HG02642 (cell line): Measurements from ENCODE around the gene RAB6A.
"Not testable (repeated sequence)": the region's sequence is repeated elsewhere in the genome, so short reads cannot be mapped to it uniquely, and the experiment has no call there.

Experiments used
- ATAC-seq: cut with Tn5 transposase; IDR thresholded peaks from one replicate; pipeline ENCODE4 v1.9.1; 2021; ENCODE audit warnings: mild to moderate bottlenecking; ENCODE audit not compliant: unreplicated experiment, poor library complexity

RAB6A gene

DNA sequence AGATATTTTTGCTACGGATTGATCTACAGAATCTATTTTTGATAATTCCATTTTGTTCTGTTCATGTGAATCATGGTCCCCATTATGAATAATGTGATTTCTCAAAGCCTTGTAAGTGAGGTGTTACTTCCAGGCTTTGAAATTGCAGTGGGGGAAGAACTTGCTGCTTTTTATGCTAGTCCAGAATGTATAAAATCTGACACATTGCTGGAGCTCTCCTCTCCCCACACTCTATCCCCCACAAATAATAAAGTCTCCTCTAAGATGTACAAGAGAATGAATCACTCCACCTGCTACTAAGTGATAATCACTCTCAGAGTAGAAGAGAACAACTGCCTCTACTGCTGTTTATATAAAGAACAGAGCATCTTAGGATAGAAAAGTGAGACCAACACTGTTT lies 5.9 kb upstream of the RAB6A start:
- no peak for ATAC-seq

DNA sequence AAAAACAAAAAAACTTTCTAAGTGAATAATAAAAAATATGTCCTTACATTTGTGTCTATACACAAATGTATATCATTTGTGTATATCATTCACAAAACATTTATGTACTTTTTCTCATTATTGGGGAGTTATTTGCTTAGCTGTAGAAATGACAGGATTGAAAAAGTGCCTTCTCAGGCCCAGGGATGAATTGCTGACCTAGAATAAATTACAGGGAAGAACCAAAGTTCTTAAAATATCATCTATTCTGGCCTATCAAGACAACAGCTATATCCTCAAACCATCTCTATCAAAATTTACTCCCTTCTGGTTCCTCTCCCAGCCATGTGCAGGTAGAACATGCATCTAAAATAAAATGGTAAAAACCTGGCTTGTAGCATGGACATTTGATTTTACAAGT lies 1.9 kb upstream of the RAB6A start:
- no peak for ATAC-seq

DNA sequence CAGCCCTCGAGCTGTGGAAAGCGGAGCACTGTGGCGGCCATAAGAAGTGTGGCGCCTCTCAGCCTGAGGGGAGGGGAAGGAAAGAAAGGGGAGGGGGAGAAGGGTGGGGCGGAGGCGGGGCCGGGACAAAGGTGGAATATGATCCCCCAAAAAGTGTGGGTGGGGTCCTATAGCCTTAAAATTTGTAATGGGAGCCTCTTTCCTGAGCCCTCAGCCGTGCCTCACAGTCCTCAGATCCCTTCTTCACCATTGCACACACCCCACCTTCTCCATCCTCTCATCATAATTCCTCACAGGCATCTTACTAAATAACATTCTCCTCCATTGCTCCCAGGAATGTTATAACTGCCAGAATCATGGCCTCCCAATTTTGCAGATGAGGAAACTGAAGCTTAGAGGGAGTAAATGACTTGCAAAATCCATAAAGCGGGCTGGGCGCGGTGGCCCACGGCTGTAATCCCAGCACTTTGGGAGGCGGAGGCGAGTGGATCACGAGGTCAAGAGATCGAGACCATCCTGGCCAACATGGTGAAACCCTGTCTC lies 600 bp upstream of the RAB6A start:
- peak; percentile 3 for ATAC-seq

DNA sequence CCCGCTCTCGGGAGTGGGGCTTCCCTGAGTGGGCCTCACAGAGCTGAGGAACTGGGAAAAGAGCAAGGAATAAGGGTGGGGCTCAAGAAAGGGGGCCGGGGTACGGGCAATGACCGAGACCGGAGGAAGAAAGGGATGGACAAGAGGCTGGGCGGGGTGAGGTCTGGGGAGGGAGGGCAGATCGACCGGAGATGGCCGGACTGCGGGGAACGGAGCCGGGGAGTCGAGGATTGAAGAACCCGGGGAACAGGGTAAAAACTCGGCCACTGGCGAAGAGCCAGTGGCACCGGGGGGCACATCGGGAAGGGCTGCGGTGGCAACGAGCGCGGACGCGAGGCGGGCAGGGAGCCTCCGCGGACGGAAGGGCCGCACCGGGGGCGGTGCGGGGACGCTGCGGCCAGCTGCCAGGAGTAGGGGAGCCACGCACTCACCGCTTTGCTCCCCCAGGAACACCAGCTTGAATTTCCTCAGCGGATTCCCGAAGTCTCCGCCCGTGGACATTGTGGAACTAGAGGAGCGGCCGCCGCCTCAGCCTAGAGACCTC lies 667 bp downstream of the RAB6A start:
- peak; percentile 8 for ATAC-seq

DNA sequence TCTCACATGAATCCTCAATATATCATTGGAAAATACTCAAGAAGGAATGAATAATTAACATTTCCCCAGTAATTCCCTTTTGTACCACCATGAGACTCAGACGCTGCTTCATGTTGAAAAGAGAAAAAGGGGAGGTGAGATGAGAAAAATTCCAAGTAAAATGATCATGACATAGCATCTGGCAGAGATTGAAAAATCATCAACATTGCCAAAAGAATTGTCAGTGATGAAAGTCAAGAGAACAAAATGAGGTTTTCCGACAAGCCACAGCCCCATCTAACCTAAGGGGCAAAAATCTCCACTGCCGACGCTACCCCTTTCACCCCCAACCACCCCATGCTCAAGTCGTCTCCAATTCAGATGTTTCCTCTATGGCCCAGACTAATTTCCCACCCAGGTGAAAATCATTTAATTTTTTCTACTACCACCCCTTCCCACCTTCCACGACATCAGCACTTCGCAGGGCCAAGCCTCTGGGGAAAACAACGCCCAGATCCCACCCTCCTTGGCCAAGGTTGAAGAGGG lies 1.2 kb downstream of the RAB6A start:
- ATAC-seq: no peak

DNA sequence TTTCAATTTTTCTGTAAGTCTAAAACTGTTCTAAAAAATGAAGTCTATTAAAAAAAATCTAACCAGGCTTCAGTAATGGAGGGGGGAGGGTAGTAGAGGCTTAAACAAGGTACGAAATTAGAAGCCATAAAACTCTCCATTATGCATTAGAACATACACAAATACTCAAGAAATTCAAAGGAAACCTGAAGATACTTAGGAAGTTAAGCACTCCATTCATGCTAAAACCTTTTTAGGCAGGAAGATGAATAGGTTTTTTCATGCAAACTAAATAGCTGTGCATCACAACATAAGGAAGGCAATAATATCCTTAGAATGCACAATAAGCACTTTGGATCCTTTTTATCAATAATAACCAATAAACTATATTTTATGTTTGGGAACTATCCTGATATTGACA lies 2.4 kb downstream of the RAB6A start:
- ATAC-seq: no peak

DNA sequence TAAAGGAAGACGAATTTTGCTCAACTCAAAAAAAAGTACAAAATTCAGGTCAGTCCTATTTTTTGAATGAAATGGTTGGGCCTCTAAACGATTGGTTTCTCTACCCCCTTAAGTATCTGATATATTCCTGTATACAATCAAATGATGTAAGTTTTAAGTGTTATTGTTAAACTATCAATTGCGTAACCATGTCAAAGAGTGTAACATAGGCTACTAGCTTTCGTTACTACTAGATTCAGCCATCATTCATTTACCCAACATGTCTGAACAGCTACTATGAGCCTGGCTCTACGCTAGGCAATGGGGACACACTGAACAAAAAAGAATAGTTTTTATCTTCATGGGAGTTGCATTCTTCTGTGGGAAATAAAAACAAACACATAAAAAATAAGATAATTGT lies 3.3 kb downstream of the RAB6A start:
- ATAC-seq: no peak

DNA sequence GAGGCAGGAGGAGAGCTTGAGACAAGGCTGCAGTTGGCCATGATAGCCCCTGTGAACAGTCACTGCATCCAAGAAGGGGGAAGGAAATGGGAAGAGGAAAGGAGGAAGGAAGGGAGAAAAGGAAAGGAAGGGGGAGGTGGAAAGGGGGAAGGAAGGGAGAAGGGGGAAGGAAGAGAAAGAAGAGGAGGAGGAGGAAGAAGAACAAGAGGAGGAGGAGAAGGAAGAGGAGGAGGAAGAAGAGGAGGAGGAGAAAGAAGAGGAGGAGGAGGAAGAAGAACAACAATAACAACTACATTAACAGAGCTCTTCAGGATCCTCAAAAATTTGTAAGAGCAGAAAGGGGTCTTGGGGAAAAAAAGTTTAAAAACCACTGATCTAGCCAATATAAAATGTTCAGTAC lies 5.2 kb downstream of the RAB6A start:
- no peak for ATAC-seq

DNA sequence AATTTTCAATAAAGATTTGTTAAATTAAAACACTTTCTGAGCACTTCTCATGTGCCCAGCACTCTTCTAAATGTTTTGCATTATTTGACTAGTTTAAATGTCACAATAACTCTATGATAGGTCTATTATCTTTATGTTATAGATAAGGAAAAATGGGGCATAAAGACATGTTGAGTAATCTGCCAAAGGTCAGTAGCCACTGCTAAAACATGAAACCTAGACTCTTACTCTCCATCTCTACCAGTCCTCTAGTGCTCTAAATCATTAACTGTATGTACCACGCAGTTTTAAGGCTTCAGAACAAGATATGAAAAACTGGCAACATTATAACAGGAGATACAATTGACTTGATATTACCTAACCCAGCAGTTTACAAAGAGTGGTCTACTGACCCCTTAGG lies 6.9 kb downstream of the RAB6A start:
- ATAC-seq: no peak

DNA sequence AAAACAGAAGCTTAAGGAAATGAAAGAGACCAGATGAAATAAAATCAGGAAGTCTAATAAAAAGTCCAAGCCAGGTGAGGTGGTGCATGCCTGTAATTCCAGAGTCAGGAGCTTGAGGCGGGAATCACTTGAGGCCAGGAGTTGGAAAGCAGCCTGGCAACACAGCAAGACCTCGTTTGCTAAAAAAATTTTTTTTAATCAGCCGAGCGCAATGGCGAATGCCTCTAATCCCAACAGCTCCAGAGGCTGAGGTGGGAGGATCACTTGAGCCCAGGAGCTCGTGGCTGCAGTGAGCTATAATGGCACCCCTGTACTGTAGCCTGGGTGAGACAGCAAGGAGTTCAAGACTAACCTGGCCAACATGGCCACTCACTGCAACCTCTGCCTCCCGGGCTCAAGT lies 8.0 kb downstream of the RAB6A start:
- ATAC-seq: no peak

DNA sequence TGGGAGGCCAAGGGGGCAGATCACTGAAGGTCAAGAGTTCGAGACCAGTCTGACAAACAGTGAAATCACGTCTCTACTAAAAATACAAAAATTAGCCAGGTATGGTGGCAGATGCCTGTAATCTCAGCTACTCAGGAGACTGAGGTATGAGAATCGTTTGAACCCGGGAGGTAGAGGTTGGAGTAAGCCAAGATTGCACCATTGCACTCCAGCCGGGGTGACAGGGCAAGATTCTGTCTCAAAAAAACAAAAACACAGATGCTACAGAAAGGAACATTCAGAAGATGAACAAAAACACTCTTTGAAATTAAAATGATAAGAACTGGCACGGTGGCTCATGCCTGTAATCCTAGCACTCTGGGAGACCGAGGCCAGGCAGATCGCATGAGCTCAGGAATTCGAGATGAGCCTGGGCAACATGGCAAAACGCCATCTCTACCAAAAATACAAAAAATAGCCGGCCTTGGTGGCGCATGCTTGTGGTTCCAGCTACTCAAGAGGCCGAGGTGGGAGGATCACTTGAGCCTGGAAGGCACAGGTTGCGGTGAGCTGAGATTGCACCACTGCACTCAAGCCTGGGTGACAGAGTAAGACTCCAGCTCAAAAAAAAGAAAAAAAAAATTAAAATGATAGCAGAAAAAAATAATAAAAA lies 8.5 kb downstream of the RAB6A start:
- no peak for ATAC-seq

DNA sequence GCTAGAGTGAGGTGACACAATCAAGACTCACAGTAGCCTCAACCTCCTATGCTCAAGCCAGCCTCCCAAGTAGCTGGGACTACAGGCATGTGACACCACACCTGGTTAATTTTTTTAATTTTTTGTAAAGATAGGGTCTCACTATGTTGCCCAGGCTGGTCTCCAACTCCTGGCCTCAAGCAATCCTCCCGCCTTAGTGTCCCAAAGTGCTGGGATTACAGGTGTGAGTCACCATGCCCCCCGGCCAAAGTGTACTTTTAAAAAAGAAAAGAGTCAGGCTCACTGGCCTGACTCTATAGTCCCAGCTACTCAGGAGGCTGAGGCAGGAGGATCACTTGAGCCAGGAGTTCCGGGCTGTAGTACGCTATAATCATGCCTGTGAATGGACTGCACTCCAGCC lies 10.0 kb downstream of the RAB6A start:
- ATAC-seq: not testable (repeated sequence)

DNA sequence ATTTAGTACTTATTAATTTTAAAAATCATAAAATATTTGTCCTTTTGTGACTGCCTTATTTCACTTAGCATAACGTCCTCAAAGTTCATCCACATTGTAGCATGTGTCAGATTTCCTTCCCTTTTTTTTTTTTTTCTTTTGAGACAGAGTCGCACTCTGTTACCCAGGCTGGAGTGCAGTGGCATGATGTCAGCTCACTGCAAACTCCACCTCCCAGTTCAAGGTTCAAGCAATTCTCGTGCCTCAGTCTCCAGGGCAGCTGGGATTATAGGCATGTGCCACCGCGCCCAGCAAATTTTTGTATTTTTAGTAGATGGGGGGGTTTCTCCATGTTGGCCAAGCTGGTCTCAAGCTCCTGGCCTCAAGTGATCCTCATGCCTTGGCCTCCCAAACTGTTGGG lies 10.6 kb downstream of the RAB6A start:
- ATAC-seq: no peak

DNA sequence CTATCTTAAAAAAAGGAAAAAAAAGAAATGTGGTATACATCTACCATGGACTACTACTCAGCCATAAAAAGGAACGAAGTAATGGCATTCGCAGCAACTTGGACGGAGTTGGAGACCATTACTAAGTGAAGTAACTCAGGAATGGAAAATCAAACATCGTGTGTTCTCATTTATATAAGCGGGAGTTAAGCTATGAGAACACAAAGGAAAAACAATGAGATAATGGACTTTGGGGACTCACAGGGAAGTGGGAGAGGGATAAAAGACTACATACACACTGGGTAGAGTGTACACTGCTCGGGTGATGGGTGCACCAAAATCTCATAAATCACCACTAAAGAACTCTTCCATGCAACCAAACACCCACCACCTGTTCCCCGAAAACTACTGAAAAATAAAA lies 11.8 kb downstream of the RAB6A start:
- no peak for ATAC-seq

DNA sequence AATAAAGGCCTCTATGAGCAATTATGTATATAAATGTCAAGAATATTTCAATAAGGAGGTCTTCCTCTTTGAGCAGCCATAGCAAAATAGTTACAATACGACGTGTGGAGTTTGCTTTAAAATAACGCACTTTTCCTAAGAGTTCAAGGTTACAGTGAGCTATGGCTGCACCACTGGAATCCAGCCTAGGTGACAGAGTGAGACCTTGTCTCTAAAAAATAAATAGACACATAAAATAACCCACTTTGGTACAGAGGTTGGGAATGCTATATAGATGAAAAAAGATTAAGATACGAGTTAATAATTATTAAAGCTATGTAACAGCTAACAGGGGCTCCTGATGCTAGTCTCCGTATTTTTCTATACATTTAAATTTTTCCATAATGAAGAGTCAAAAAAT lies 12.6 kb downstream of the RAB6A start:
- no peak for ATAC-seq

DNA sequence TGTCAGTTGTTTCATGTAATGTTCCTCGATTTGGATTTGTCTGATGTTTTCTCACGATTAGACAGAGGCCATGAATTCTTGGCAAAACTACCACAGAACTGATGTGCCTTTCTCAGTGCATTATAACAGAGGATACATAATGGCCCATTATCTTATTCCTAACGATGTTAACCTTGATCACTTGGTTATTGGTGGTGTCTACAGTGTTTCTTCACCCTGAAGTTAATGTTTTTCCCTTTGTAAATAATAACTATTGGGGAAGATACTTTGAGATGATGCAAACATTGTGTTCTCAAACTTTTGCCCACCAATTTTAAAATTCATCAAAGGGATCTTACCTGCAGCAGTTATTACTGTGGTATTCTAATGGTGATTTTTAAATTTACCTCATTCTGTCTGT lies 13.1 kb downstream of the RAB6A start:
- no peak for ATAC-seq

DNA sequence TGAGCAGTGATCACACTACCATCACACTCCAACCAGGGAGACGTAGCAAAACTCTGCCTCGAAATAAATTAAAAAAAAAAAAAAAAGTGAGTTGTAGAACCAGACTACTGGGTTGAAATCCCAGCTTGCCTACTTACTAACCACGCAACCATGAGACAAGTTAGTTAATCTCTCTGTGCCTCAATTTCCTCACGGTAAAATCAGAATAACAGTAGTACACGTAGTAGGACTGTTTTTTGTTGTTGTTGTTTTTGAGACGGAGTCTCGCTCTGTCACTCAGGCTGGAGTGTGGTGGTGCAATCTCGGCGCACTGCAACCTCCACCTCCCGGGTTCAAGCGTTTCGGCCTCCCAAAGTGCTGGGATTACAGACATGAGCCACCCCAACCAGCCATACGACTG lies 14.2 kb downstream of the RAB6A start:
- no peak for ATAC-seq

DNA sequence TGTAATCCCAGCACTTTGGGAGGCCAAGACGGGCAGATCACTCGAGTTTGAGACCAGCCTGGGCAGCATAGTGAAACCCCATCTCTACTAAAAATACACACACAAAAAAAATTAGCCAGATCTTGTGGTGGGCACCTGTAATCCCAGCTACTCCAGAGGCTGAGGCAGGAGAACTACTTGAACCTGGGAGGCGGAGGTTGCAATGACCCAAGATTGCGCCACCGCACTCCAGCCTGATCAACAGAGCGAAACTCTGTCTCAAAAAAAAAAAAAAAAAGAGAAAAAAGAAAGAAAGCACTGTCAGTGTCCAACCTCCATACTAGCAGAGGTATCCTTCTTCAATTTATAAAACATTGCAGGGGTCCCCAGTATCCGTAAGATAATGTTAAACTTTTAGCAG lies 17.8 kb downstream of the RAB6A start:
- no peak for ATAC-seq

DNA sequence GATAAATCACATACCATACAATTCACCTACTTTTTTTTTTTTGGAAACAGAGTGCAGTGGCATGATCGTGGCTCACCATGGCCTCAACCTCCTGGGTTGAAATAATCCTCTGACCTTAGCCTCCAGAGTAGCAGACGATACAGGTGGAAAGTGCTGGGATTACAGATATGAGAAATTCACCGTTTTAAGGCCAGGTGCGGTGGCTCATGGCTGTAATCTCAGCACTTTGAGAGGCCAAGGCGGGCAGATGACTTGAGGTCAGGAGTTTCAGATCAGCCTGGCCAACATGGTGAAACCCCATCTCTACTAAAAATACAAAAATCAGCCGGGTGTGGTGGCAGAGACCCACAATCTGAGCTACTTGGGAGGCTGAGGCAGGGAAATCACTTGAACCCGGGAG lies 24.9 kb downstream of the RAB6A start:
- ATAC-seq: not testable (repeated sequence)

DNA sequence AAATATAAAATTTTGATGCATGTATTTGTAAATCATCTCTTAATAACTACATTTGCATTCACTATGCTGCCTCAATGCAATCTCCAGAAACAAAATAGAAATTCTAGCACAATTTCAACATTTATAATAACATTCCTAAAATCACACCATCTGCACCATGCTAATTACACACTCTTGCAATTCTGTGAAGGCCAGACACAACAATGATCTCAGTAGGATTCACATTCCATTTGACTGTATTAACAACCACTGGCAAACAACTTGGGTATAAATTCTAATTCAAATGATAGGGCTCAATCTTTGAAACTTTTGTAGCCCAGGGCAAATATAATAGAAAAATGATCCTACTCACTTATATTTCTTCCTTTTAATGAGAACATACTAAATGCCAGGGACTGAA lies 25.9 kb downstream of the RAB6A start:
- no peak for ATAC-seq

DNA sequence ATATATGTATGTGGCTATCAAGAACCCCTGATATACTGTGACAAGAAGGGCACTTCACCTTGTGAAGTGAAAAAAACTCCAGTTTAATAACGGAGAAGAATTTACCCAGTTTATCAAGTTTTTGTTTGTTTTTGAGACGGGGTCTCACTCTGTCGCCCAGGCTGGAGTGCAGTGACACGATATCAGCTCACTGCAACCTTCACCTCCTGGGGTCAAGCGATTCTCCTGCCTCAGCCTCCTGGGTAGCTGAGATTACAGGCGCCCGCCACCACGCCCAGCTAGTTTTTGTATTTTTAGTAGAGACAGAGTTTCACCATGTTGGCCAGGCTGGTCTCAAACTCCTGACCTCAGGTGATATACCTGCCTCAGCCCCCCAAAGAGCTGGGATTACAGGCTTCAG lies 26.9 kb downstream of the RAB6A start:
- ATAC-seq: not testable (repeated sequence)

DNA sequence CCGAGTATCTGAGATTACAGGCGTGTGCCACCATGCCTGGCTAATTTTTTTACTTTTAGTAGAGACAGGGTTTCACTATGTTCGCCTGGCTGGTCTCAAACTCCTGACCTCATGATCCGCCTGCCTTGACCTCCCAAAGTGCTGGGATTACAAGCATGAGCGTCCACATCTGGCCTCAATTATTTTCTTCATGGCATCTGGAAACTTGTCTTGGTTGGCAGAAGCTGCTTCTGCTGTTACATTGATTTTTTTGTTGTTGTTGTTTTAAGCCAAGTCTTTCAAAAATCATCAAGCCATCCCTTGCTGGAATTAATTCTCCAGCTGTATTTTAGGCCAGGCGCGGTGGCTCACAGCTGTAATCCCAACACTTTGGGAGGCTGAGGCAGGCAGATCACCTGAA lies 27.9 kb downstream of the RAB6A start:
- not testable (repeated sequence) for ATAC-seq
